GM19035 (cell line): ENCODE data around the gene FAM13C.
"Not testable (repeated sequence)": the region's sequence is repeated elsewhere in the genome, so short reads cannot be mapped to it uniquely, and the experiment has no call there.

Experiments
- ATAC-seq: cut with Tn5 transposase; IDR thresholded peaks from one replicate; pipeline ENCODE4 v1.9.1; 2021; ENCODE audit not compliant: unreplicated experiment

The FAM13C gene

GRCh38 chr10:59362144-59362958 is at the start of gene FAM13C:
Gene FAM13C, minus strand, starts transcription at chr10:59362549. Its CDS starts 89 bp downstream, at chr10:59362460.
- no peak for ATAC-seq

- ATAC-seq = no peak
Measured at GRCh38 chr10:59405235-59405634, 42.9 kb upstream of the FAM13C start.

GRCh38 chr10:59400214-59400613 is 37.9 kb upstream of the FAM13C start:
- ATAC-seq = no peak

DNA sequence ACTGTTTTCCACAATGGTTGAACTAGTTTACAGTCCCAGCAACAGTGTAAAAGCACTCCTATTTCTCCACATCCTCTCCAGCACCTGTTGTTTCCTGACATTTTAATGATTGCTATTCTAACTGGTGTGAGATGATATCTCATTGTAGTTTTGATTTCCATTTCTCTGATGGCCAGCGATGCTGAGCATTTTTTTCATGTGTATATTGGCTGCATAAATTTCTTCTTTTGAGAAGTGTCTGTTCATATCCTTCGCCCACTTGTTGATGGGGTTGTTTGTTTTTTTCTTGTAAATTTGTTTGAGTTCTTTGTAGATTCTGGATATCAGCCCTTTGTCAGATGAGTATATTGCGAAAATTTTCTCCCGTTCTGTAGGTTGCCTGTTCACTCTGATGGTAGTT is 37.0 kb upstream of the FAM13C start:
- ATAC-seq = not testable (repeated sequence)

DNA sequence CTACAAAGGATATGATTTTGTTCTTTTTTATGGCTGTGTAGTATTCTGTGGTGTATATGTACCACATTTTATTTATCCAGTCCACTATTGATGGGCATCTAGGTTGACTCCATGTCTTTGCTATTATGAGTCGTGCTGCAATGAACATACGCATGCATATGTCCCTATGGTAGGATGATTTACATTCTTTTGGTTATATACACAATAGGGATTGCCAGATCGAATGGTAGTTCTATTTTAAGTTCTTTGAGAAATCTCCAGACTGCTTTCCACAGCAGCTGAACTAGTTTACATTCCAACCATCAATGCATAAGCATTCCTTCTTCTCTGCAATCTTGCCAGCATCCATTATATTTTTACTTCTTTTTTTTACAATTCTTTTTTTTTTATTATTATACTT is 35.6 kb upstream of the FAM13C start:
- ATAC-seq = no peak

DNA sequence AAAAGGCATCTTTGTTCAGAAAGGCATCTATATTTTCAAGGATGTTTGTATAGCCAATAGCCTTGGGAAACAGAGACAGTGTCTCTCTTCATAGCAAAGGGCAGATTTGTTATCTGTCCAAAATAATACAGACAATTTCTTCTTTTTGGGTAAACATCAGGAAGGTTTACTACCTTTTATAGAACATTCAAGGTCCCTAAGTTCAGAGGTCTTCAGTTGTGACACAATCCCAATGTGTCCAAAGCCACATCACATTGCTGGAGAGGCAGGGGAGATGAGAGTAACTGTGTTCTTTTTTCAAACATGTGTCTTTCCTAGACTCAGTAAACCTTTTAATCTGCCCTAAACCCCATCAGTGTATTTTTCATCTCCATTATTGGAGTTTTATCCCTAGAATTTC is 33.6 kb upstream of the FAM13C start:
- ATAC-seq = no peak

- ATAC-seq = no peak
Measured at GRCh38 chr10:59393349-59393748, 31.0 kb upstream of the FAM13C start.

DNA sequence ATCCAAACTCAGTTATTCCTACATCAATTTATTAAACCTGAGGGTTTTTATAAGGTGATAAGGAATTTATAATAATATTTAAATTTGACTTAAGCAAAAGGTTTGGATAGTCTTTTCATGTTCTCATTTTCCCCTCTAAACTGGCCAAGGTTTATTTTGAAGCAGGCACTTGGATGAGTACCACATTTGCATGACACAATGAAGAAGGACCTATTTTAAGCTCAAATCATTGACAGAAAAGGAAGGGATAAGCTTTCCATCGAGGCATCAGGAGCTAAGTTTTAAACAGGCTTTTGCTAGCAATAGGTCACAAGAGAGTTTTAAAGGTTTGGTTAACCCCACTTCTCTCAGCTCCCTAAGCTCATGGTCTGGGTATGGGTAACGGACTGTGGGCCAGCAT is 28.7 kb upstream of the FAM13C start:
- no peak for ATAC-seq

DNA sequence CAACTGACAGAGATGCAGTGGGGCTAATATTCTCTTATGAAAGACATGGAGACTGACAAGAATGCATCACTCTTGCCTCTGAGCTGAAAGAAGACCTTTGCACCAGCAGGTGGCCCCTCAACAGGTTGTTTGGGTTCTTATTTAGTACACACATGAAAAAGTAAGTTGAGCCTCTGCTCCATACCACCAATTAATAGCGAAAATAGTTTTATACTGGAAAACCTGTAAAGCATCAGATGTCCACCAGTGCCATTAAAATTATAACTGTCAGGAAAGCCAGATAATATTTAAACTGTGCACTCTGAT is 26.3 kb upstream of the FAM13C start:
- no peak for ATAC-seq

DNA sequence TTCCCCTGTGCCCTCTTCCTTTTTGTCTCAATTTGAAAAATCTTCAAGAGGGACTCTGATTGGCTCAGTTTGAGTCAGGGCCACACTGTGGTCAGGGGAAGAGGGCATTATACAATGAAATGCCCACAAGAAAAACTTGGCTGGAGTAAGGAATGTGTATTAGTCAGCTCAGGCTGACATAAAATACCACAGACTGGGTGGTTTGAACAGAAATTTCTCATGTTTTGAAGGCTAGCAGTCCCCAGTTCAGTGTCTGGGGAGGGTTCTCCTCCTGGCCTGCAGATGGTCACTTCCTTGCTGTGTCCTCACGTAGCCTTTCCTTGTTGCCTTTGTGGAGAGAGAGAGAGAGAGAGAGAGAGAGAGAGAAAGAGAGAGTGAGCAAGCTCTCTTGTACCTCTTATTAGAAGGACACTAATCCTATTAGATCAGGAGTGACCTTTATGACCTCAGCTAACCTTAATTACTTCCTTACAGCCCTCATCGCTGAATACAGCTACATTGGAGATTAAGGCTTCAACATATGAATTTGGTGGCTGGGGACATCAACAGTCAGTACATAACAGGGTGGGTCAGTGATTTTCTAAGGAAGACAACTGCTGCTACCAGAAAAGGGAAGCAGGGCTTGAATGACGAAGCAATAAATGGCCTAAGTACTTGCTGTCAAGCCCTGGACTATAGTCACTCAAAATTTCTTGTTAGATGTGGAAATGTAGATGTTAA is 25.8 kb upstream of the FAM13C start:
- no peak for ATAC-seq

DNA sequence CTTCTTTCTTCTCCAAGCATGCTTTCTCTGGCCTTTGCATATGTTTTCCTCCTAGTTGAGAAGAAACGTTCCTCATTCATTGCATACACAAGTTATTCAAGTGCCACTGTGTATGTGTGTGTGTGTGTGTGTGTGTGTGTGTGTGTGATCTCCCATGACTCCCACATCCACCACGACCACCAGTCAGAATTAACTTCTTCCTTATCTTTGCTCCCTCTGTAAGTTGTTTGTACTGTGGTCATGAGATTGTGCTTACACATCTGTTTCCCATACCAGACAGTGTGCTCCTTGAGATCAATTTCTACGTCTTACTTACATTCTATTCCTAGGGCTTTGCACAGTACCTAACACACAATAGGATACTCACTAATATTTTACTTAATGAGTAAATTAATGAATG is 22.4 kb upstream of the FAM13C start:
- no peak for ATAC-seq

GRCh38 chr10:59383908-59384307 is 21.6 kb upstream of the FAM13C start:
- ATAC-seq = no peak

GRCh38 chr10:59383436-59383835 is 21.1 kb upstream of the FAM13C start:
- ATAC-seq = no peak

DNA sequence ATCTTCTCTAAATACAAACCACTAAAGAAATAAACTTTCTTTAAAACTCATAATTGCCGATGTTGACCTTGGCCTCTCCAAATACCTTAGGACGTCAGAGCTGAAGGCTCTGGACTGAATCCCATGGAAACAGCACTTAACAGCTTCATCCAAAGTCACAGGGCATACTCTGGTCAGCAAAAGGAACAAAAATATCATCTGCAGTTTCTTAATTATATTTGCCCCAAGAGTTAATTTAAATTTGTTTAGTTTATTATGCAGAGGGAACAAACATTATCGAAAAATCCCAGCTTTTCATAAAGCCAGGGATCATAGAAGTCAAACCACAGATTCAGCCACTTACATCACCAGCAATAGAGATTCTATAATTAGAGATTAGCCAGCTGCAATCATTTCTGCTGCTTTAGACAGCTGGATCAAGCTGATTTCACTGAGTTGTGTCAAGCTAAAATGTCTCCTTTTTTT is 20.5 kb upstream of the FAM13C start:
- no peak for ATAC-seq

DNA sequence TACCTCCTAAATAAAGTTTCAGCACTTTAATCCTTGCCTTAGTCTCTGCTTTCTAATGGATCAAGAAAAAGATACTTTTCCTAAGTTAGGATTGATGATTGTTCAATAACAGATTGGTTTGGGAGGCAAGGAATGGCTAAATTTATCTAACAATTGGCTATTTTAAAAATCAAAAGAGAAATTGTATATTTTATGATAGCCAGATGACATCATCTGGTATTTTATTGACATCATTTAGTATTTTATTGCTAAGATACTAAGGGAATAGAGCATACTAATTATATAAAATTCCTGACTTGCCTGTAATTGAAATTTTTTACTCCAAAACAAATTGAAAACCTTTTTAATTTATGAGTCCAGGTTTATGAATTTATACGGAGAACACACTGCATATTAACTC is 19.3 kb upstream of the FAM13C start:
- ATAC-seq = no peak

- no peak for ATAC-seq
Measured at GRCh38 chr10:59376846-59377245, 14.5 kb upstream of the FAM13C start.

DNA sequence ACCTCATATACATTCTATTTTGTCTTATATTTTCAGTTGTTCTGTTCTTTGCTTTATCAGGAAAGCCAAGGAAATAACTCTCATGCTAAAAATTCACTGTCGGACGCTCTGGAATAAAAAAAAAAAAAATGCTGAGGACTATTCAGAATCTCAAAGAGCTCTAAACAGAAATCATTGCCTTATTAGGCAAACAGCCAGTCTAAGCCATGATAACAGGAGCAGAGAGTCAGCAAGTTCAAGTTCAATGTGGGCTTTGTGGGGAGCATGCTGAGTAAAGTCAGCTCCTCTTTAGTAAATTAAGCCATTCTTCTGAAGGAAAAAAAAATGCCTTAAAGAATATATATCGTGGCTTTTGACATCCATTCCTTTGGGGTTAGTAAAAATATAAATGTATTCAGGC is 13.6 kb upstream of the FAM13C start:
- ATAC-seq = no peak

GRCh38 chr10:59374916-59375315 is 12.6 kb upstream of the FAM13C start:
- no peak for ATAC-seq

- no peak for ATAC-seq
Measured at GRCh38 chr10:59373071-59373470, 10.7 kb upstream of the FAM13C start.

DNA sequence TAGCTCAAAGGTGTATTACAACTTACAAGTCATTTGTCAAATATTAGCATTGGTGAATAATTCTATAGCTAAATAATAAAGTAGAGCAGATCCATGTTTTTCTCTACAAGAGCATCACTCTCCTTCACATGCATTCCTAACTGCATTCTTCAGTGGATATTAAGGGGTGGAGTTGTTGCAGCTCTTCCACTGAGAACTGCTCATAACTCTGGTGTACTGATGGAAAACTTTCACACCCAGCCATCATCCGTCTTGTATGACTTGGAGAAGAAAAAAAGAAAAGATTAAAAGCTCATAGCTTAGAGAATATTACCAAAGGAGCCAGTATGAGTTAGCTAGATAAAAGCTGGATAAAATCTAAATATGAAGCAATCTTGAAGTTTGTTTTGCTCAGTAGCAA is 10.2 kb upstream of the FAM13C start:
- ATAC-seq = no peak

GRCh38 chr10:59366290-59366689 is 3.9 kb upstream of the FAM13C start:
- no peak for ATAC-seq

DNA sequence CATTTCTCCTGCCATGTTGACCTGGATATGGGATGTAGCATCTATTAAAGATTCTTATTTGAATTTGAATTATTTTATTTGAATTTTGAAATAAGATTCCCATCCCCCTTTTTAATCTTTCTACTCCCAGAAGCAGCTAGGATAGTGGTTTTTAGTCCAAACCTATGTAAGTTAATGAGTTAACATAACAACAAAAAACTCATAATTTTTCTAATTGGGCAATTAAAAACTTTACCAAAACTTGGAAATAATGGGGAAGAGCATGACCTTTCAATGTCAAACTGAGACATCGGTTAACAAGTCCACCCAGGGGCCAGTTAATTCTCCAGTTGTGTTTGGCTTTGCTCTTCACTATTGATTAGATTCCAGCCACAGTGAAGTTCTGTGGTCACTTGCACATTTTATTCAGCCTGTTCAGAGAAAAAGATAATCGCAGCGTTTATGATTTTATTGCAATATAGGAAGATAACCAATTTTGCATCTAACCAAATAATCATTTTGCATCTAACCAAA is 1.2 kb upstream of the FAM13C start:
- ATAC-seq = no peak
